ENCODE measurements around the gene CEMIP. TPM values are rescaled to one million over a fixed set of nuclear protein-coding genes. Genes with fewer than 3 reads are reported as not detected.

Gene CEMIP
- total and polyA plus RNA-seq, 12 donors = 0.01 to 1.9 (median 0.23) TPM; not detected in 1

- no peak for ATAC-seq
- DNase-seq = no peak
- TF ChIP-seq CTCF (IDR thresholded peaks at IDR 0.05) = no peak
- H3K27me3 ChIP-seq = peaks cover 0 to 62% (median 38%) of the 10 kb centered on the region in 7 donors
- intact Hi-C loops (cut with DNase I) = loop anchor here in 9 of 10 donors (2.0 to 5.0 kb wide), 12 partner anchors 141 to 326 kb away; no protein-coding TSS in a partner anchor
- no peak overlapping the region for H3K27ac ChIP-seq
- WGBS, 2 donors = 25 to 26% methylated on average over 7 of the region's 7 CpGs
- peaks cover 14 to 53% (median 38%) of the 10 kb centered on the region in 9 donors for H3K4me1 ChIP-seq
- peak overlapping the region in 9 of 10 donors; percentile 34 to 58 (median 54) for H3K4me3 ChIP-seq
- H3K36me3 ChIP-seq = no peaks in the 10 kb centered on the region
- H3K9me3 ChIP-seq = no peaks in the 10 kb centered on the region
Observed at GRCh38 chr15:80778621-80778963, 578 bp upstream of the CEMIP start.

- H3K9me3 ChIP-seq = no peaks in the 10 kb centered on the region
- peaks cover 14 to 53% (median 38%) of the 10 kb centered on the region in 9 donors for H3K4me1 ChIP-seq
- no peak overlapping the region for H3K27ac ChIP-seq
- TF ChIP-seq CTCF (IDR thresholded peaks at IDR 0.05) = no peak
- 1 to 2% methylated on average over 45 of the region's 45 CpGs for WGBS, 2 donors
- peak overlapping the region; percentile 22 to 58 (median 54) for H3K4me3 ChIP-seq
- intact Hi-C loops (cut with DNase I) = loop anchor here (2.0 to 5.0 kb wide), 13 partner anchors 143 to 328 kb away; no protein-coding TSS in a partner anchor
- ATAC-seq = peak in 6 of 8 donors; percentile 13 to 64 (median 44)
- H3K27me3 ChIP-seq = peaks cover 0 to 69% (median 38%) of the 10 kb centered on the region in 7 donors
- no peaks in the 10 kb centered on the region for H3K36me3 ChIP-seq
- peak in 1 of 2 donors; percentile 11 for DNase-seq
Observed at GRCh38 chr15:80779658-80780415, 667 bp downstream of the CEMIP start.

- peak; percentile 56 to 63 for DNase-seq
- no peak for TF ChIP-seq CTCF (IDR thresholded peaks at IDR 0.05)
- Histone ChIP-seq H3K27ac (no peak overlapping the region), H3K9me3 (no peaks in the 10 kb centered on the region), H3K36me3 (no peaks in the 10 kb centered on the region), H3K27me3 (peaks cover 0 to 69% (median 38%) of the 10 kb centered on the region in 7 donors), H3K4me3 (peak overlapping the region in 7 of 10 donors; percentile 40 to 58 (median 57)), H3K4me1 (peaks cover 14 to 53% (median 38%) of the 10 kb centered on the region in 9 donors)
- WGBS, 2 donors = 3 to 4% methylated on average over 40 of the region's 40 CpGs
- intact Hi-C loops (cut with DNase I) = loop anchor here in 5 of 10 donors (2.0 to 5.0 kb wide), 4 partner anchors 187 to 326 kb away; no protein-coding TSS in a partner anchor
- peak in 7 of 8 donors; percentile 37 to 74 (median 59) for ATAC-seq
Observed at GRCh38 chr15:80780416-80781221, 1.4 kb downstream of the CEMIP start.

GRCh38 chr15:80783260-80783659, 4.1 kb downstream of the CEMIP start:
- Histone ChIP-seq H3K4me3 (no peak overlapping the region), H3K27ac (no peak overlapping the region), H3K27me3 (peaks cover 0 to 64% (median 41%) of the 10 kb centered on the region in 7 donors), H3K36me3 (no peaks in the 10 kb centered on the region), H3K4me1 (peaks cover 7 to 33% (median 22%) of the 10 kb centered on the region in 9 donors), H3K9me3 (no peaks in the 10 kb centered on the region)
- no peak for DNase-seq
- ATAC-seq = no peak
- intact Hi-C loops (cut with DNase I) = loop anchor here in 3 of 10 donors (5.0 kb wide), 2 partner anchors 184 to 189 kb away; no protein-coding TSS in a partner anchor
- TF ChIP-seq CTCF (IDR thresholded peaks at IDR 0.05) = no peak

Data from heart right ventricle (tissue), 16 donors.